Left renal cortex interstitium (tissue), 4 donors: Measurements from ENCODE around the gene ABHD6. TPM values are rescaled to one million over a fixed set of nuclear protein-coding genes. Genes with fewer than 3 reads are reported as not detected.
"Not testable (repeated sequence)": the region's sequence is repeated elsewhere in the genome, so short reads cannot be mapped to it uniquely, and the experiment has no call there.

Experiments
- DNase-seq, 4 donors: peaks; one replicate each; pipeline ENCODE4 v3.0.0-alpha.2; 2013; ENCODE audit warnings: low read depth in 4 of 4, low spot score in 2 of 4, missing footprints in 1 of 4
- polyA plus RNA-seq, 4 donors: library from polyadenylated mRNA; unstranded; fragments of 120-200 nt; gene quantifications; one replicate each; pipeline ENCODE4 v1.2.1, GENCODE V29; 2013; ENCODE audit not compliant: insufficient read length in 4 of 4

The ABHD6 gene, protein sequence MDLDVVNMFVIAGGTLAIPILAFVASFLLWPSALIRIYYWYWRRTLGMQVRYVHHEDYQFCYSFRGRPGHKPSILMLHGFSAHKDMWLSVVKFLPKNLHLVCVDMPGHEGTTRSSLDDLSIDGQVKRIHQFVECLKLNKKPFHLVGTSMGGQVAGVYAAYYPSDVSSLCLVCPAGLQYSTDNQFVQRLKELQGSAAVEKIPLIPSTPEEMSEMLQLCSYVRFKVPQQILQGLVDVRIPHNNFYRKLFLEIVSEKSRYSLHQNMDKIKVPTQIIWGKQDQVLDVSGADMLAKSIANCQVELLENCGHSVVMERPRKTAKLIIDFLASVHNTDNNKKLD
- 10 to 100 TPM in 3 of 4 donors, 1 to 10 TPM in 1; 9.2 to 13.8 (median 11.1) TPM for polyA plus RNA-seq

DNA sequence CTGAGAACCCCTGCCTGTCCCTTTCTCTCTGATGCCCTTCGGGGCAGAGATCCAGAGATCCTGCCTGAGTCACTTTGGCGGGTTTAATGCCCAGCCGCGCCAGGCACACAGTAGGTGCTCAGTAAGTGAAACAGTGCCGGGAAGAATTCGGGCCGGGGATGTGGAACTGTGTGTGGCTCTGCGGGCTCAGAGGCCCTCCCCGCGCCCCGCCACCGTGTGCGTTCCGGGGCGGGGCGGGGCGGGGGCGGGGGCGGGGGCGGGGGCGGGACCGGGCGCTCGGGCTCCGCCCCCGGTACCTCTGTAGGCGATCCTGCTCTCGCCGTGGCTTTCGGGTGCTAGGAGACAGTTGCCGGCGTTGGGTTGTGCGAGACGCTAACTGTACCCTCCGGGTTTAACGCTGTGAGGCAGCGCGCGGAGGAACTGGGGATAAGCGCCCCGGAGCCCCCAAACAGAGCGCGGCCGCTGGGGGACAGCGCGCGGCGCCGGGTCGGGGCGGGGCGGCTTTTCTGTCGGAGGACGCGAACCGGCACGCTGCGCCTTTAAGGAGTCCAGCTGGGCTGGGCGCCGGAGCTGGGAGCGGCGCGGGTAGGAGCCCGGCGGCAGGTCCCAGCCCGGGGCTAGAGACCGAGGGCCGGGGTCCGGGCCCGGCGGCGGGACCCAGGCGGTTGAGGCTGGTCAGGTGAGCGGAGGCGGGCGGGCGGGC is at the start of gene ABHD6:
Gene ABHD6, plus strand, starts transcription at position 555 of the 703 bp plus-strand sequence. CDS start 18,795 bp downstream, outside the sequence.
- peak; percentile 65 to 81 (median 69) for DNase-seq

DNA sequence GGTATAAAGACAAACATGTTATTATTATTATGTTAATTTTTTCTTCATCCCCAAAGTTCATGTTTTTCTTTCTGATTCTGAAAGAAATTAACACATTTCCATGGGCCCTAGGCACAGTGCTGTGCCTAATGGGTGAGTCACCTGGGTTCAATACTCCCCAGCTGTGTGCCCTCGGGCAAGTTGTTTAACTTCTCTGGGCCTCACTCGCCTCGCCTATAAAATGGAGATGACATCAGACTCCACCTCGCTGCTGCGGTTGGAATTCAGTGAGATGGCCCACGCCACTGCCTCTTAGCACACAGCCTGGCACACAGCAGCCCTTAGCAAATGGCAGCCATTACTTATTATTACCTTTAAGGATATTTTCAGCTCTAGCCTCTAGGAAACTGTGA is 49.4 kb upstream of the ABHD6 start:
- DNase-seq, result no peak

DNA sequence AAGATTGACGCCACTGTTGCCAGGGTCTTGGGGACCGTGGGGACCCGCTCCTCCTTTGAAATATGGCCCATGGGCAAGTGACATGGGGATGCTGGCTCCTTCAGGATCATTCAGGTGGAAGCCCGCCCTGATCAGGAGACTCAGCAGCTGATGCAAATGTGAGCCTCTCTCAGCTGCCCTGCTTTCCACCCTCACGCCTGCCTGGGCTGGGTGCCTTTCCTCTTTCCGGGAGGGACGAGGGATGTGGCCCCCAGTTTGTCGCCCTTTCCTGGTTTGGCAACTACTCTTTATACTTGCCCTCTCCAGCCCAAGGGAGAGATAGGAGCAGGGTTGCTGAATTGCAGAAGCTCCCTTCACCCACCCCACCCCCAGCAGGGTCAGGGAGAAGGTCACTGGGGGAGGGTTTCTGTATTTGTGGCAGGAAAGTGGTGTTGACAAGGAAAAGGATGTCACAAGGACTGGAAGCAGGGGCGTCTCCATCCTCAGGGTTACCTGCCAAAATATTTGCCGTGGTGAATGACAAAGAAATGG is 48.6 kb upstream of the ABHD6 start:
- no peak for DNase-seq

DNA sequence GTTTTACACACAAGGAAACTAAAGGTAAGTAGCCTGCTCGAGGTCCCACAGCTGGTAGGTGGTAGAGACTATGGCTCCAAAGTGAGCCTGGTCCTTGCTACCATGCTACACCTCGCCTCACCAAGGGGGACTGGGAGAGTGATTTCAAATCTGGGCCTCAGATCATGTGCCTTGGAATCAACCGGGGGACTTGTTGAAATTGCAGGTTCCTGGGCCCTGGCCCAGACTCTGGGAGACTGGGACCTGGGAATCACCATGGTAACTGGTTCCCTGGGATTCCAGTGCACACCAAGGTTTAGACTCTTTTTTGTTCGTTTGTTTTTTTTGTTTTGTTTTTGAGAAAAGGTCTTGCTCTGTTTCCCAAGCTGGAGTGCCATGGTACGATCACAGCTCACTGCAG is 47.9 kb upstream of the ABHD6 start:
- no peak for DNase-seq

DNA sequence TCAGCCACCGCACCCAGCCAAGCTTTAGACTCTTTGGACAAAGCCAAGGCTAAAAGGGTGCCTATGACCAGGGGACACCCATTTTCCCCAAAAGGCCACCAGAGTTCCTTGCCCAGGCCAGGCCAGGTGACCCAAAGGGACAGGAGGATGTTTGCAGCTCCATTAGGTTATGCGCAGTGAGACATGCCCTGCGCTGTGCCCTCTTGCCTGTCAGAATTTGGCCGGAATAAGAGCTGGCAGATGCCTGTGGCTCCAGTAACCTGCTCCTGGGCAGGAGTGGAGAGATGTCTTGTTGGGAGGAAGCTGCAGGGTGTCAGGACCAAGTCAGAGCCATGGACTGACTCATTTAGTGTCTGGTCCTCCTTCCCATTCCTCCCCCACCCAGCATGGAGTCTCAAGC is 47.3 kb upstream of the ABHD6 start:
- no peak for DNase-seq

DNA sequence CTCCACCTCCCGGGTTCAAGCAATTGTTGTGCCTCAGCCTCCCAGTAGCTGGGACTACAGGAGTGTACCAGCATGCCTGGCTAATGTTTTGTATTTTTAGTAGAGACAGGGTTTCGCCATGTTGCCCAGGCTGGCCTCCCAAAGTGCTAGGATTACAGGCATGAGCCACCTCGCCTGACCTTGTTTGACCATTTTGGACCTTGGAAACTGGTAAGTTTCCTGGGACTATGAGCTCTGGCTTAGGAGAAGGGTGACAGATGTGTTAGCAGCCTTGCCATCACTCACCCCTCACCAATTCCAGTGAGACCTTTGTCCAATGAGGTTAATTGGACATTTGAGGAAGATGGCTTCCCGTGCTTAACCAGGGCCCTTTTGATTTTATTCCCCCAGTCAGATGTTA is 46.7 kb upstream of the ABHD6 start:
- no peak for DNase-seq

DNA sequence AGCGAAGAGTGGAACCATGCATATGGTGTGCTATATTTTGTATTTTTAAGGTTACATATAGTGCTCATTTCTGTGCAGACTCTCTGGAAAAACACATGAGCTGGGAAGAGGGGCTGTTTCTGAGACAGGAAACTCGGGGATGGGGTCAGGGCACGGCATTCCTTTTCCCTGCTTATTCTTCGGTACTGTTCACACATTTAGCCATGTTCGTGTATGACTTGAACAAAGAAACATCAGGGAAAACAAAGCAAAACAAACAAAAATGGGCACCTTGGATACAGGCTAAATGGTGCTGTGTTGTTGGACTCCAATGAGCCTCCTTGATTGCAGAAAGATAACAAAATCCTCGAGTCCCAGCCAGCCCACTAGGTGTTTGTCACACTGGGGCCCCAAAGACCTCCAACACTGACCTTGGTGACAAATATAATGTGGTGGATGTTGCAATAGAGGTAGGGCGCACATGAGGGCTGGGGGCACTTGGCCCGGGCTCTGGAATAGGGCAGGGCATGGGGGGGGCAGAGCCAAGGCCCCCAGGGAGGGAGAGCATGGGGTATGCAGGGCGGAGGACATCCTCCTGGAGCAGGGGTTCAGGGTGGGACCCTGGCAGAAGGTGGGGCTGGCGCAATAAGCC is 46.1 kb upstream of the ABHD6 start:
- no peak for DNase-seq

DNA sequence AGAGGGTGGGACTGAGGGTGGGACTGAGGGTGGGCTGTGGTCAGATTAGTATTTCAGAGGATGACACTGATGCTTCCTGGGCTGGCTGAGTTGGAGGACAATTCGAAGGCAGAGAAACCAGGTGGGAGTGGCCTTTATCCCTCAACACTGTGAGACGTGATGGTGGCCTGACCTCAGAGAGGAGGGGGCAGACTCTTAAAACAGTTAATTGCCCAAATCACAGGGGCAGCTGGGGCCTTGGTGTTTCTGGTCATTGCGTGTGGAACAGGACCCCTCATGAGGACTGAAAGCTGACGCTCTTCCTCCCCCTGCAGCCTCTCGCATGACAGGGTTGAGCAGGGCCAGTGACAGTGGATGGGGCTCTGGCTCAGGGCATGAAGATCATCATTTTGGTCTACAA is 45.5 kb upstream of the ABHD6 start:
- no peak for DNase-seq

DNA sequence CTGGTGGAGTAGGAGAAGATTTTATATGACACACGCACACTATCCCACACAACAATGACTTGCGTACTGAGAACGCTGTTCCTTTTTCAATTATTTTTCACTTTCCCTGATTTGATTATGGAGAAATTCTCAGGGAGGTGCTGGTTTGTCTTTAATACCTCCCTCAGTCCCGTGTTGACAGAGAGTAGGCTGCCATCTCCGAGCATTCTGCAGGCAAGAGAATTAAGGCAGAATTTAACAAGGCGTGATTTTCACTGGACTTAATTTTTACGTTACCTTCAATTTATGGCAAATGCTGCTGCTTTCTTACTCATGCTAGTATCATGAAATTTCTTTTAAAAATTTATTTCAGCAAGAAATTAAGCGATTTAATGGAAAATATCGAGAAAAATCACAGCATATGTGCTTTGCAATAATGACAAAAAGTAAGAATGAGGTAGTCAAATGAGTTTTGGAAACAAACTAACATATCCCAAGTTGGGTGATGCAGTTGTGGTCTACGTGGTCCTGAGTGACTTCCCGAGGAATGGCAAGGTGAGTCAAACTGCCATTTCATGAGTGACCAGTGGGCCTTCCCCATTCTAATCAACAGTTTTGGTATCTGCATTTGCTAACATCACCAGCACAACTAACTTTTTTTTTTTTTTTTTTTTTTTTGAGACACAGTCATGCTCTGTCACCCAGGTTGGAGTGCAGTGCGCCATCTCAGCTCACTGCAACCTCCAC is 43.7 kb upstream of the ABHD6 start:
- no peak for DNase-seq

DNA sequence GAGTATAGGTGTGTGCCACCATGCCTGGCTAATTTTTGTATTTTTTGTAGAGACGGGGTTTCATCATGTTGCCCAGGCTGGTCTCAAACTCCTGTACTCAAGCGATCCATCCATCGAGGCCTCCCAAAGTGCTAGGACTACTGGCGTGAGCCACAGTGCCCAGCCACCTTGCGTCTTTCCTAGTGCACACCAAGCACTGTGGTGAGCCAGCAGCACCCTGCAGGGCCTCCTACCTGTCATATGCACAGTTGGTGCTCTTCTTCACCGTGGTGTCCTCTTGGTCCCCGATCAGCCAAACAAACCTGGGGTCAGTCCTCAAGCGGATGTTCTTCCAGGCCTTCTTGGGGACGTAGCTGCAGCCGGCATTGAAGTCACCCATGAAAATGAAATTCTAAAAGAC is 40.0 kb upstream of the ABHD6 start:
- no peak for DNase-seq

DNA sequence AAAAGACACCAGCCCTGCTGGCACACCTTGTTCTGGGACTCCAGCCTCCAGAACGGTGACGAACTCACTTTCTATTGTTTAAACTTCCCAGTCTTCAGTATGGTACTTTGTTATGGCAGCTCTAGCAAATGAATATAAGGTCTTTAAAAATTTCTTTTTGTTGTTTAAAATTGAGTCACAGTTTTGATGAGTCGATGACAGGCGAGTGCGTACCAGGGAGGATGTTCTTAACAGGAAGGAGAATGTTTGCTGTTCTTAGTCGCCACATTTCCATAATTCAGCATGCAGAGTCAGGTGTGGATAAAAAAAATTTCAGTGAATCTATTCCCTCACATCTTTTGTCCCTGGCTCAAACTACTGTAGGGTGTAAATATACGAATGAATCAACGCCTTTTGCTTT is 39.2 kb upstream of the ABHD6 start:
- no peak for DNase-seq

DNA sequence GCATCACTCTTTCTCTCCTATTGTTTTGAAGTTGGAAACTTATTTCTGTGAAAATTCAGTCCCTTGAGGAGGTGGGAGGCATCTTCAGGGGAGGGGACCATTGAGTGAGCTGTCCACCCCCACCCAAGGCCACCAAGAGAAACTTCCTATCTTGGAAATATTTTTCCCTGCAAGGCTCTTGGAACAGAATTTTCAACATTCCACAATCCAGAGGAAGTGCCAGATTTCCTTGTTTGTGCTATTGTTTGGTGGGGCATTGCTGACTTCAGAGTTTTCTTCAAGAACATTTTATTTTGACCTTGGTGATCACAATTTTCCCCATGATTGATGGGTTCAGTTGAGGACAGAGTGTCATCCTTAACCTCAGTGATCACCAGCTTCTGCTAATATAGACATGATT is 38.8 kb upstream of the ABHD6 start:
- DNase-seq, result no peak

DNA sequence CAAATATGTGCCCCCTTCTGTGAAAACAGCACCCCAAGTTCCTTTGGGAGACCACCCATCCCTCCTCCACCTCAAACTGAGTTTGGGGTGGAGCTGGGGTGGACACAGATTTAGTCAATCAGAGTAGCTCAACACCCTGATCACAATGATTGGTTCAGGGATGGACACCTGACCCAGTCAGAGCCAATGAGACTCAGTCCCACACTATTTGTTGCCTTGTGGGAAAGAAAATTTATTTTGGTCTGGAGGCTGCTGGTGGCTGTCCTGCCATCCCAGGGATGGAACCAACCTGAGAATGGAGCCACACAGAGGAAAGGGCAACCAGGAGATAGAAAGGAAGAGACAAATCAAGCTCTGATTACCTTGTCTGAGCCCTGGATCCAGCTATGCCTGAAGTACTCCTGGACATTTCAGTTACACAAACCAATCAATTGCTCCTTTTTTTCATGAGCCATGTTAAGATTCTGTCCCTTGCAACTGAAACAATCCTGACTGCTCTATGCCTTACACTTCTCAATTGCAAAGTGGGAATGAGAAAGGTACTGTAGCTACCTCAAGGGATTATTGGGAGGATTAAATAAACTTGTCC is 37.4 kb upstream of the ABHD6 start:
- no peak for DNase-seq

DNA sequence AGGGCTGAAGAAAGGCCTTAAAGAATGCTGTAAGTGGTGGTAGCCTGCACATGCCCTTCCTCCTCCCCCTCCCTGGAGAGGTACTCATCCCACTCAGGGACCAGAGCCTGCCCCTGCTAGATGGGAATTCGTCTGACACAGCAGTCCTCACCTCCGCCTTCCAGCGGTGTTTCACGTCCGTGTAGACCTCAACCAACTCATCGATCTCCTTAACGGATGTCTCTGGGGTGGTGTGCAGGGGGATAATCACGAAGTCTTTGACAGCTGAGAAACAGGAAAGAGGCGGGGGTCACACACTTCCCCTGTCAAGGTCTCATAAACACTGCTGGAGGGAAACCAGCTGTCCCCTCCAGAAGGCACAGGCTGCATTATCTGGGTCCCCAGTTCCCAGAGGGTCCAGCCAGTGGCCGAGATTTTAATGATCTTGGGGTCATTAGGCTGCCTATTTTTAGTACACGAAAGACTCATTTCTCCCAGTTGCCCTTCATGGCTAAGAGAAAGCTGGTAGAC is 36.7 kb upstream of the ABHD6 start:
- DNase-seq, result no peak

DNA sequence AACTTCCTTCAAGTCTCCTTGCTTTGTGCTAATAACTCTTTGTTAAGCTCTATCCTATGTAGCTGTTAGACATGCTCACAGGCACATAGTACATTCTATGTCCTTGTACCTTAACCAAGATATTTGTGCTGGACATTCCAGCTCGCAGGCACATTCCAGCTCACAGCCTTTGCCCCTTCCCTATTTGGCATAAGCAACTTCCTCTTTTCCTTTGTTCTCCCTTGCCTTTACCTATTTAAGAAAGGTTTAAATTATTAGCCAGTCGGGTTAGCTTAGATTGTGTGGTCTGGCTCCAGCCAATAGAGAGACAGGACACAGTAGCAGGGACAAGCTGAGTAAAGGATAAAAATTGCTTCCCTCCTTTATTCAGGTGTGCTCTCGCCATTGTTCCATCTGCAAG is 36.1 kb upstream of the ABHD6 start:
- DNase-seq, result not testable (repeated sequence)

DNA sequence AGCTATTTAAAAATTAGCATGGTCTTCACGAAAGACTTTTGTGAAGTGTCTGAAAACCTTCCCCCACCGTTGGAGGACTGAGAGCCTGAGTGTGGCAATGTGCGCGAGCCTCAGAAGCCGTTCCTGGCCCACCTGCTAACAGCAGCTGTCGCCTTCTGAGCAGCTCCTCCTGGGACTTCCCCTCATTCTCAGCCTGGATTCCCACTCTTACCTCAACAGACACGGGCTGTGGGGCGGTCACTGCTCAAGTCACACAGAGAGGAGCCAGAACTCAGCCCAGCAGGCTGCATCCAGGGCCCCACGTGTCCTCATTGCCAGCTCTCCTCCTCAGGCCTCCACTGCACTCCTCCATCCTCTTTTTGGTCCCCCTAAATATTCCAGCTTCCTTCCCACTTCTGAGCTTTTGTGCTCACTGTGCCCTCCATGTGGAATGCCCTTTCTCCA is 34.7 kb upstream of the ABHD6 start:
- DNase-seq, result no peak

DNA sequence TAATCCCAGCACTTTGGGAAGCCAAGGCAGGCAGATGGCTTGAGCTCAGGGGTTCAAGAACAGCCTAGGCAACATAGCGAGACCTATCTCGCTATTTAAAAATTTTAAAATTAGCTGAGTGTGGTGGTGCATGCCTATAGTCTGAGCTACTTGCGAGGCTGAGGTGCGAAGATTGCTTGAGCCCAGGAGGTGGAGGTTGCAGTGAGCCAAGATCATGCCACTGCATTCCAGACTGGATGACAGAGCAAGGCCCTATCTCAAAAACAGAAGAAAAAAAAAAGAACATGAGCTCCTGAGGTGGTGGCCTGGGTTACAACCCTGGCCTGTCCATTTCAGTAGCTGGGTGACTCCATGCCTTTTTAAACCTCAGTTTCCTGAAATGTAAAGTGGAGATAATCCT is 34.1 kb upstream of the ABHD6 start:
- DNase-seq, result no peak

DNA sequence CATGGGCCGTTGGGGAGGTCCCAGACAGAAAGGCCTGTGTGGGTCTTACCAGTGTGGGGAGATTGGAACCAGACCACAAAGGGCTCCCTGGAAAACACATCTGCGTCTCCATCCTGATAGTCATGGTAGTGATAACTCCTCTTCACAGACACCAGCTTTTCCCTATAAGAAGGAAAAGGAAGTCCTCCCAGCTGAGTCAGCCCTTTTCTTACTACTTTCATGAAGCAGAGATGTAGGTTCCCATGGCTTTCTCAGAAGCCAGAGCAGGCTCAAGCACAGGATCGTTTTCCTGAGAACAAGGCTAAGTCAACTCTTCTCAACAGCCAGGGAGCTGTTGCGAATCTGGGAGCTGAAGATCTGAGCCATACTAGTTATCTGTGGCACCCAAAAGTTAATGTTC is 32.9 kb upstream of the ABHD6 start:
- DNase-seq, result no peak

DNA sequence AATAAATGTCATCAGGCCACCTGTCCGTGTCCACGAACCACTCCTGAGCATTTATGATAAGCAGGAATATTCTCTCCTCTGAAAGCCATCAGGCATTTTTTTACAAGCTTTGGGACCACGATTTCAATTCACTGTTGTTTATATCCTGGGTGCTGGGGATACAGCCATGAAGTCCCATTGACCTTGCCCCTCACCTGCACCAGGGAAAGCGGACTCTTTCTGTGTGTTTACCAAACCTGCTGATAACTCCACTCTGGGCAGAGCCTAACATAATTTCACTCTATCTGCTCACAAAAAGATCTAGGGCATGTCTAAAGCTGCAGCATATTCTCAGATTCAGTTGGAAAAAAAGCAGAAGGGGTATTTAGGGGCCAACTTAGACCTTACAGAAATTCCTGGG is 31.6 kb upstream of the ABHD6 start:
- DNase-seq, result no peak

DNA sequence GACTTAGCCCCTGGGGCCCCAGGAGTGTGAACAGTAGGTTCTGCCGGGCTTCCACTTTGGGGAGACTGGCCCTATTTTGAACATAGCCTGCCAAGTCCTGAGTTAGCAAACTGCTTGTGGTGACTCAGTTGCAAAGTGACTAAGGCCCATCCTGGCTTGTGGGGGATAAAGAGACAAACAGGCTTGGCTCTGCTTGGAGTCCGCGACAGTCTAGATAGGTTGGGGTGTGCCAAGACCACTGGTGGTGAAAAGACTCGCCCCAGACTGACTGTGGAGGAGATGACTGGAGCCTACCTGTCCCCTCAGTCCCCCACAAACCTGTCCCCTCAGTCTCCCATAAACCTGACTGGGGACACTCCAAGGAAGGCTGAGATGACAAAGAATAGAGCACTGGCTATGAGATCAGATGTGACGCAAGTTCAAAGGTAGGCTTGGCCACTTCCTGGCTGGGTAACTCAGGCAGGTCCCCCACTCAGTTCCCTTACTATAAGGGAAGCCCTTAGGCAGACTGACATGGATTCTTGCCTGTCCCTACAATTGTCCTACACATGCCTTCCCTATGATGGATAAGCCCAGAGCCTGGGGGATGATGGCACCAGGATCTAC is 31.1 kb upstream of the ABHD6 start:
- no peak for DNase-seq
